NOMO-1 treated with dmso at 0.1 percent for 144 hours (cell line): Measurements from ENCODE around the gene KIAA0825.

Experiments used
- DNase-seq: peaks from one replicate; lab custom pipeline; 2025; ENCODE audit not compliant: unreplicated experiment; lab: John Stamatoyannopoulos, UW

KIAA0825 gene

GRCh38 chr5:94505327-94506068 is 112.9 kb downstream of the KIAA0825 start:
- no peak for DNase-seq

GRCh38 chr5:94503677-94504076 is 114.7 kb downstream of the KIAA0825 start:
- DNase-seq = no peak

GRCh38 chr5:94501365-94501764 is 117.0 kb downstream of the KIAA0825 start:
- no peak for DNase-seq

- no peak for DNase-seq
Measured at GRCh38 chr5:94499806-94500205, 118.6 kb downstream of the KIAA0825 start.

- no peak for DNase-seq
Measured at GRCh38 chr5:94498199-94498598, 120.2 kb downstream of the KIAA0825 start.

- DNase-seq = peak; percentile 40
Measured at GRCh38 chr5:94485067-94485466, 133.3 kb downstream of the KIAA0825 start.

GRCh38 chr5:94481059-94481458 is 137.3 kb downstream of the KIAA0825 start:
- DNase-seq = no peak

- DNase-seq = no peak
Measured at GRCh38 chr5:94480486-94480885, 137.9 kb downstream of the KIAA0825 start.

GRCh38 chr5:94473936-94474335 is 144.5 kb downstream of the KIAA0825 start:
- DNase-seq = no peak

- DNase-seq = no peak
Measured at GRCh38 chr5:94471521-94471920, 146.9 kb downstream of the KIAA0825 start.

- DNase-seq = no peak
Measured at GRCh38 chr5:94470802-94471201, 147.6 kb downstream of the KIAA0825 start.

GRCh38 chr5:94469894-94470329 is 148.5 kb downstream of the KIAA0825 start:
- no peak for DNase-seq

- DNase-seq = no peak
Measured at GRCh38 chr5:94467954-94468930, 150.2 kb downstream of the KIAA0825 start.

GRCh38 chr5:94467346-94467953 is 151.0 kb downstream of the KIAA0825 start:
- DNase-seq = no peak

- no peak for DNase-seq
Measured at GRCh38 chr5:94463739-94464138, 154.7 kb downstream of the KIAA0825 start.

GRCh38 chr5:94461131-94461530 is 157.3 kb downstream of the KIAA0825 start:
- no peak for DNase-seq

GRCh38 chr5:94459915-94460314 is 158.5 kb downstream of the KIAA0825 start:
- DNase-seq = no peak

- no peak for DNase-seq
Measured at GRCh38 chr5:94457788-94458187, 160.6 kb downstream of the KIAA0825 start.

- DNase-seq = no peak
Measured at GRCh38 chr5:94445726-94446125, 172.7 kb downstream of the KIAA0825 start.

- DNase-seq = no peak
Measured at GRCh38 chr5:94442991-94443390, 175.4 kb downstream of the KIAA0825 start.

- no peak for DNase-seq
Measured at GRCh38 chr5:94442076-94442475, 176.3 kb downstream of the KIAA0825 start.
